ENCODE data around the gene ALK.

Gene ALK

DNA sequence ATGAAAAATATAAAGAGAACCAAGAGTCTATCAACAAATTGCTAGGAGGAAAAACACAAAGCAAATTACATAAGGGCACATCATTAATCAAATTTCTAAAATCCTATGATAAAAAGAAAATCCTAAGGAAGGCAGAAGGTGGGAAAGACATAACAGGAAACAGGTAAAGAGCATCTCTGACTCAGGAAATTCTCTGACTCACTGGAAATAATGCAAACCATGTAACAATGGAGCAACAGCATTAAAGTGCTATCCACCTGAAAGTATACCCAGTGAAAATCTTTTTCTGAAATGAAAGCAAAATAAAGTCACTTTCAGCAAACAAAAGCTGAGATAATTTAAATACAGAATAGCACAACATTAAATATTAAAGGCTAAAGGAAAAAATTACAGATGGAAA, 10.9 kb downstream of the ALK start:
- no peaks in the 10 kb centered on the region for H3F3A ChIP-seq (ENCODE audit: insufficient read depth, low read length)
- H3K79me2 ChIP-seq (ENCODE audit: insufficient read depth, low read length) = no peaks in the 10 kb centered on the region
- no peak overlapping the region for H3K4me3 ChIP-seq (ENCODE audit: low read depth, low read length, poor library complexity, severe bottlenecking)
- H3K4me1 ChIP-seq (ENCODE audit: insufficient read depth, low read length, severe bottlenecking) = no peaks in the 10 kb centered on the region
- no peaks in the 10 kb centered on the region for H3K9me3 ChIP-seq (ENCODE audit: low read length)
- no peaks in the 10 kb centered on the region for H4K20me1 ChIP-seq (ENCODE audit: insufficient read depth, low read length)
- no peak overlapping the region for H2AFZ ChIP-seq (ENCODE audit: low read length)
- H3K9me2 ChIP-seq (ENCODE audit: low read depth, low read length) = no peaks in the 10 kb centered on the region
- H3K27ac ChIP-seq (ENCODE audit: low read depth, low read length, poor library complexity, severe bottlenecking) = no peak overlapping the region
- H3K36me3 ChIP-seq (ENCODE audit: insufficient read depth, low read length) = no peaks in the 10 kb centered on the region
- no peak overlapping the region for H3K9ac ChIP-seq (ENCODE audit: low read length)
- H3K4me2 ChIP-seq (ENCODE audit: low read length) = no peak overlapping the region
- TF ChIP-seq, protein P1, sequence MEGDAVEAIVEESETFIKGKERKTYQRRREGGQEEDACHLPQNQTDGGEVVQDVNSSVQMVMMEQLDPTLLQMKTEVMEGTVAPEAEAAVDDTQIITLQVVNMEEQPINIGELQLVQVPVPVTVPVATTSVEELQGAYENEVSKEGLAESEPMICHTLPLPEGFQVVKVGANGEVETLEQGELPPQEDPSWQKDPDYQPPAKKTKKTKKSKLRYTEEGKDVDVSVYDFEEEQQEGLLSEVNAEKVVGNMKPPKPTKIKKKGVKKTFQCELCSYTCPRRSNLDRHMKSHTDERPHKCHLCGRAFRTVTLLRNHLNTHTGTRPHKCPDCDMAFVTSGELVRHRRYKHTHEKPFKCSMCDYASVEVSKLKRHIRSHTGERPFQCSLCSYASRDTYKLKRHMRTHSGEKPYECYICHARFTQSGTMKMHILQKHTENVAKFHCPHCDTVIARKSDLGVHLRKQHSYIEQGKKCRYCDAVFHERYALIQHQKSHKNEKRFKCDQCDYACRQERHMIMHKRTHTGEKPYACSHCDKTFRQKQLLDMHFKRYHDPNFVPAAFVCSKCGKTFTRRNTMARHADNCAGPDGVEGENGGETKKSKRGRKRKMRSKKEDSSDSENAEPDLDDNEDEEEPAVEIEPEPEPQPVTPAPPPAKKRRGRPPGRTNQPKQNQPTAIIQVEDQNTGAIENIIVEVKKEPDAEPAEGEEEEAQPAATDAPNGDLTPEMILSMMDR (IDR thresholded peaks at IDR 0.05; ENCODE audit: low read length) = no peak
- no peak for TF ChIP-seq EZH2 (IDR thresholded peaks at IDR 0.05; ENCODE audit: borderline replicate concordance, low read length)
- no peaks in the 10 kb centered on the region for H3K27me3 ChIP-seq (ENCODE audit: insufficient read depth, low read length)

DNA sequence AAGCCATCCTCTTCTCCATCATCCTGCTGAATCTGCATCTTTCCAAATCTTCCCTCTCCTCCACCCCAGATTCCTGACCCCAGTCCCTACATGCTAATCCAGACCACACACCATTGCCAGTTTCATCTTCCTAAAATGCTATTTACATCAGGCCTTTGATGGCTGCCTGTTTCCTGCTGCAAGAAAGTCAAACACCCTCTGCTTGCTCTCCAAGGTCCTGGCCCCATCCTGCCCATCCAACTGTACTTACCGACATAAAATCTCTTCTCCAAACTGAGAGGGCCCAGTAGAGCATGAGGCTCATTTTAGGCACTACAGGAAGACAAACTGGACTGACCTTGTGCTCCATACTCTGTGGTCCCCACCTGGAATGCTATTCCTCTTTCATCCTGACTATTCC, 19.0 kb downstream of the ALK start:
- Histone ChIP-seq H3K4me2 (ENCODE audit: low read length) (no peak overlapping the region), H3K4me3 (ENCODE audit: low read depth, low read length, poor library complexity, severe bottlenecking) (no peak overlapping the region), H3K4me1 (ENCODE audit: insufficient read depth, low read length, severe bottlenecking) (no peaks in the 10 kb centered on the region), H3K27ac (ENCODE audit: low read depth, low read length, poor library complexity, severe bottlenecking) (no peak overlapping the region), H3K27me3 (ENCODE audit: insufficient read depth, low read length) (no peaks in the 10 kb centered on the region), H3K9ac (ENCODE audit: low read length) (no peak overlapping the region), H3K79me2 (ENCODE audit: insufficient read depth, low read length) (no peaks in the 10 kb centered on the region), H4K20me1 (ENCODE audit: insufficient read depth, low read length) (no peaks in the 10 kb centered on the region), H3K9me2 (ENCODE audit: low read depth, low read length) (no peaks in the 10 kb centered on the region), H3F3A (ENCODE audit: insufficient read depth, low read length) (no peaks in the 10 kb centered on the region), H3K9me3 (ENCODE audit: low read length) (no peaks in the 10 kb centered on the region), H3K36me3 (ENCODE audit: insufficient read depth, low read length) (no peaks in the 10 kb centered on the region), H2AFZ (ENCODE audit: low read length) (no peak overlapping the region)
- TF ChIP-seq EZH2 (IDR thresholded peaks at IDR 0.05; ENCODE audit: borderline replicate concordance, low read length) = no peak
- TF ChIP-seq, protein P1 (IDR thresholded peaks at IDR 0.05; ENCODE audit: low read length) = no peak

DNA sequence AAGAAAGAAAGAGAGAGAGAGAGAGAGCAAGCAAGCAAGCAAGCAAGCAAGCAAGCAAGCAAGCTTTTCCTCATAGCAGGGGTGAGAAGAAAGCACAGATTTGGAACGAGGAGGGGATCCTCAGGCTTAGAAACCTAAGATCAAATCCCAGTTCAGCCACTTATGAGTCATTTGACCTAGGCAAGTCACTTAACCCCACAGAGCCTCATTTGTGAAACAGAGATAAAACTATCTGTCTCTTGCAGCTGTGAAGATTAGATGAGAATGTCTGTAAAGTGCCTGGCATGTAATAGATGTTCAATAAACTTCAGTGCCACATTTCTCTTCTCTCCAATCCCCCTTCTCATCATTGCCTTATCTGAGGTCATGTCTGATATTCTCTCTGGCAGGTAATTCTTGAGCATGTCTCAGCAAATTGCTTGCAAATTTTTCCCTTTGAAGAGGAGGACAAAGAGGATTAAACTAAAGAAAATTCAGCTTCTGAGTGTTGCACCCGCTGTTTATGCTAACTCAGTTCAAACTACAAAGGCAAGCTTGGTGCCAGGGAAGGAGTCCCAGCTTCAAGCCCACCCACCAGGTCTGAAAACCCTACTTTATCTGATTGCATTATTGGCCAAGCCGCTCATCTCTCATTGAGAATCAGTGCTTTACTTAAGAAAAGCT, 20.3 kb downstream of the ALK start:
- H3K4me1 ChIP-seq (ENCODE audit: insufficient read depth, low read length, severe bottlenecking) = no peaks in the 10 kb centered on the region
- H3K27ac ChIP-seq (ENCODE audit: low read depth, low read length, poor library complexity, severe bottlenecking) = no peak overlapping the region
- H3F3A ChIP-seq (ENCODE audit: insufficient read depth, low read length) = no peaks in the 10 kb centered on the region
- H3K9me2 ChIP-seq (ENCODE audit: low read depth, low read length) = no peaks in the 10 kb centered on the region
- H3K36me3 ChIP-seq (ENCODE audit: insufficient read depth, low read length) = no peaks in the 10 kb centered on the region
- H3K4me2 ChIP-seq (ENCODE audit: low read length) = no peak overlapping the region
- TF ChIP-seq, protein P1 (IDR thresholded peaks at IDR 0.05; ENCODE audit: low read length) = no peak
- no peak for TF ChIP-seq EZH2 (IDR thresholded peaks at IDR 0.05; ENCODE audit: borderline replicate concordance, low read length)
- no peaks in the 10 kb centered on the region for H3K79me2 ChIP-seq (ENCODE audit: insufficient read depth, low read length)
- H4K20me1 ChIP-seq (ENCODE audit: insufficient read depth, low read length) = no peaks in the 10 kb centered on the region
- no peak overlapping the region for H3K4me3 ChIP-seq (ENCODE audit: low read depth, low read length, poor library complexity, severe bottlenecking)
- H2AFZ ChIP-seq (ENCODE audit: low read length) = no peak overlapping the region
- no peaks in the 10 kb centered on the region for H3K9me3 ChIP-seq (ENCODE audit: low read length)
- H3K9ac ChIP-seq (ENCODE audit: low read length) = no peak overlapping the region
- no peaks in the 10 kb centered on the region for H3K27me3 ChIP-seq (ENCODE audit: insufficient read depth, low read length)
